Endothelial cell of umbilical vein (primary cell): Measurements from ENCODE around the gene INPP4B. TPM values are rescaled to one million over a fixed set of nuclear protein-coding genes. Genes with fewer than 3 reads are reported as not detected.

Experiments used
- BruUV-seq: library from RNA; stranded (reverse); fragments of 400-500 nt; replicated peaks from 2 replicates; lab custom pipeline; 2021; lab: Mats Ljungman, UMichigan
- CTCF ChIA-PET: fragments of 300-600, 350-600 bp; sonication (Branson Sonifier 250); formaldehyde crosslinking; loops from one replicate; lab custom pipeline; 2021; ENCODE audit warnings: antibody characterized with exemption, inconsistent platforms; lab: Charles Lee
- POLR2A ChIA-PET: fragments of 300-600, 350-600 bp; sonication (Branson Sonifier 250); formaldehyde crosslinking; loops from one replicate; lab custom pipeline; 2021; ENCODE audit warnings: antibody characterized with exemption, inconsistent platforms; lab: Charles Lee
- DNase-seq: peaks from one replicate; pipeline ENCODE4 v3.0.0-alpha.2; 2011; ENCODE audit warnings: low read depth, low spot score
- FAIRE-seq: peaks from 2 replicates; lab custom pipeline; 2011; peaks lifted over from hg19 to GRCh38; lab: Jason Lieb, UNC
- H2AFZ ChIP-seq: 2 replicates; pipeline ENCODE4 v1.6.0; 2012; ENCODE audit warnings: low read depth, low read length, control low read depth, inconsistent platforms
- H3K27ac ChIP-seq: 2 replicates; pipeline ENCODE4 v1.5.1; 2011; ENCODE audit warnings: low read depth, mild to moderate bottlenecking, control low read depth, low read length, moderate library complexity; ENCODE audit not compliant: insufficient read depth
- H3K27me3 ChIP-seq, 2 experiments: 2 replicates each; pipeline versions ENCODE4 v1.6.0 to v1.6.1; 2011; ENCODE audit warnings: low read length in 2 of 2, mixed read lengths in 1 of 2; ENCODE audit not compliant: control insufficient read depth in 2 of 2, insufficient read depth in 2 of 2
- H3K36me3 ChIP-seq, 2 experiments: 2 replicates in 1 of 2; 3 replicates in 1 of 2; pipeline ENCODE4 v1.5.1; 2011; ENCODE audit warnings: low read length in 2 of 2, mild to moderate bottlenecking in 1 of 2, moderate library complexity in 1 of 2; ENCODE audit not compliant: control insufficient read depth in 2 of 2, insufficient read depth in 2 of 2; ENCODE audit errors: extremely low read depth in 1 of 2
- H3K4me1 ChIP-seq: 3 replicates; pipeline ENCODE4 v1.5.1; 2011; ENCODE audit warnings: mild to moderate bottlenecking, low read length; ENCODE audit not compliant: control insufficient read depth, insufficient read depth; ENCODE audit errors: extremely low read depth
- H3K4me2 ChIP-seq: 2 replicates; pipeline ENCODE4 v1.6.1; 2011; ENCODE audit warnings: low read length, control low read depth, mixed read lengths; ENCODE audit not compliant: insufficient read depth
- H3K4me3 ChIP-seq, 3 experiments: fragments of 200-600 bp in 1 of 3; sonication (generic), shearing (Covaris generic) in 1 of 3; replicated peaks in 1 of 3; 2 replicates each; pipeline ENCODE4 v1.5.1; 2011 to 2016; ENCODE audit warnings: control low read depth in 3 of 3, low read length in 3 of 3, mild to moderate bottlenecking in 2 of 3, inconsistent platforms in 1 of 3, low read depth in 1 of 3, moderate library complexity in 1 of 3; ENCODE audit not compliant: insufficient read depth in 1 of 3
- H3K79me2 ChIP-seq: 2 replicates; pipeline ENCODE4 v1.6.0; 2012; ENCODE audit warnings: low read length, inconsistent platforms; ENCODE audit not compliant: control insufficient read depth, insufficient read depth
- H3K9ac ChIP-seq: replicated peaks from 2 replicates; pipeline ENCODE3; 2011; ENCODE audit warnings: low read length, control low read depth; ENCODE audit not compliant: insufficient read depth; ENCODE audit errors: extremely low read depth
- H3K9me1 ChIP-seq: replicated peaks from 3 replicates; pipeline ENCODE4 v1.6.0; 2011; ENCODE audit warnings: mild to moderate bottlenecking, low read length; ENCODE audit not compliant: control insufficient read depth, insufficient read depth; ENCODE audit errors: extremely low read depth
- H3K9me3 ChIP-seq: replicated peaks from 2 replicates; pipeline ENCODE4 v1.5.1; 2012; ENCODE audit warnings: low read length, inconsistent platforms; ENCODE audit not compliant: control insufficient read depth, insufficient read depth
- H4K20me1 ChIP-seq: replicated peaks from 2 replicates; pipeline ENCODE3; 2011; ENCODE audit warnings: mild to moderate bottlenecking, low read length; ENCODE audit not compliant: control insufficient read depth, insufficient read depth; ENCODE audit errors: extremely low read depth
- EZH2 ChIP-seq: IDR thresholded peaks from 2 replicates; pipeline ENCODE4 v1.6.1; 2012; ENCODE audit warnings: borderline replicate concordance, low read depth, mild to moderate bottlenecking, moderate library complexity, low read length, inconsistent platforms; ENCODE audit not compliant: severe bottlenecking
- FOS ChIP-seq: IDR thresholded peaks from 2 replicates; pipeline ENCODE4 v1.6.1; 2011; ENCODE audit warnings: mild to moderate bottlenecking, low read length, moderate library complexity, borderline replicate concordance; ENCODE audit not compliant: insufficient read depth
- GATA2 ChIP-seq: IDR thresholded peaks from 2 replicates; pipeline ENCODE4 v1.7.0; 2011; ENCODE audit warnings: low read depth, mild to moderate bottlenecking, moderate library complexity, mixed read lengths, low read length; ENCODE audit not compliant: insufficient read length, insufficient read depth
- POLR2A ChIP-seq: IDR thresholded peaks from 2 replicates; pipeline ENCODE4 v1.6.1; 2012; ENCODE audit warnings: low read depth, mild to moderate bottlenecking, control low read depth, low read length
- POLR2AphosphoS5 ChIP-seq: IDR thresholded peaks from 2 replicates; pipeline ENCODE4 v1.6.1; 2012; ENCODE audit warnings: low read depth, mild to moderate bottlenecking, control low read depth, low read length, moderate library complexity; ENCODE audit not compliant: insufficient read depth
- dilution Hi-C: fragments of 300-500 bp; cut with MboI; formaldehyde crosslinking; loops from one replicate; pipeline ENCODE4 v1.15.0; 2019; ENCODE audit warnings: low sequenced_read_pairs; ENCODE audit not compliant: extremely low pct_ligation_motif_present
- intact Hi-C: fragments of 100-400 bp; cut with micrococcal nuclease; formaldehyde crosslinking; loops from one replicate; pipeline ENCODE4 v1.10.0; 2022
- polyA plus RNA-seq, 4 experiments: library from polyadenylated mRNA; depleted of rRNA in 3 of 4; stranded (reverse) in 3 of 4; unstranded in 1 of 4; fragments of >200 nt; gene quantifications; 2 replicates each; pipeline versions ENCODE4 v1.2.1 to v1.2.3, GENCODE V29; 2011 to 2012; ENCODE audit warnings: missing spikeins in 1 of 4
- total RNA-seq: library from RNA; stranded (reverse); gene quantifications from 2 replicates; pipeline ENCODE4 v1.2.3, GENCODE V29; 2021
- TF ChIP-seq, protein P1 (sequence below), 2 donors: IDR thresholded peaks; 1 replicate in 1 of 2; 2 replicates in 1 of 2; pipeline ENCODE4 v1.5.1; 2011; ENCODE audit warnings: low read length in 2 of 2, mild to moderate bottlenecking in 2 of 2, moderate library complexity in 2 of 2, control low read depth in 1 of 2, inconsistent platforms in 1 of 2, low read depth in 1 of 2; ENCODE audit not compliant: insufficient read depth in 1 of 2; ENCODE audit errors: extremely low read depth in 1 of 2
- TF ChIP-seq, protein P2 (sequence below): IDR thresholded peaks from 2 replicates; pipeline ENCODE4 v1.6.1; 2011; ENCODE audit not compliant: insufficient read depth, insufficient read length

INPP4B gene
- total and polyA plus RNA-seq, 2 donors (not counting 3 experiments of a cell fraction or from before 2014, with no cell fraction given) = 0.41 to 3.1 TPM

DNA sequence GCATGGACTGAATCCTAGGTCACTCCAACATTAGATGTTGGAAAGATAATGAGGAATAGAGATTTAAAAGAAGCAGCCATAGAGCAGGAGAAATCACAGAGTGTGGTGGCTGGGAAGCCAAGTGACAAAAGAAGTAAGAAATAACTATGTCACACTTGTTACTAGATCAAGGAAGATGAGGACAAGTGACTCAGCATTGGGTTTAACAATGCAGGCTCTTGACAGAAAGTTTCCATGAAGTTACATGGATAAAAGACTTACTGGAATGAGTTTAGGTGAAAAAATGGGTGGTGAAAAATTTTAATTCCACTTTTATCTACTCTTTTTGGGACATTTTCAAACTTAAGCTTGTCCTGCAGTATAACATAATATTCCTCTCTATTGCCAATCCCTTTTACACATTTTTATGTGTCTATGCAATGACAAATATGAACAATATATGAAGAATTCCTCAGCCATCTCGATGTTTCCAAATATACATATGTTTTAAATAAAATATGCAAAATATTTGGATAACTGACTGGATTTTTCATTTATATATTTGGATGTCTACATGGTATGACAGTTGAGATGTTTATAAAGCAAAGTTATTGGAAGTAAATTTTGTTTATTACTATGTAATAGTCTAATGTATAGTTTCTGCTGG lies 747.1 kb downstream of the INPP4B start:
- dilution Hi-C loops = no loop called here

More for the DNA sequence above, 747.1 kb downstream of the INPP4B start:
- Histone ChIP-seq H3K9me1 (no peaks in the 10 kb centered on the region), H3K36me3 (no peaks in the 10 kb centered on the region), H3K4me1 (peaks cover 15% of the 10 kb centered on the region), H3K4me3 (no peak overlapping the region), H3K27ac (no peak overlapping the region), H3K9me3 (no peaks in the 10 kb centered on the region), H3K4me2 (no peak overlapping the region), H3K9ac (no peak overlapping the region), H3K27me3 (no peaks in the 10 kb centered on the region), H3K79me2 (no peaks in the 10 kb centered on the region), H2AFZ (no peak overlapping the region), H4K20me1 (no peaks in the 10 kb centered on the region)
- no TSS peak for BruUV-seq
- FAIRE-seq (no peak), DNase-seq (peak; percentile 17)
- CTCF ChIA-PET = no interaction called here
- intact Hi-C loops = loop anchor here (5.0 to 10.0 kb wide), 2 partner anchors 464 to 752 kb away; partner anchors contain the start of gene IL15
- TF ChIP-seq POLR2A (no peak), POLR2AphosphoS5 (no peak), FOS (peak; percentile 20), GATA2 (no peak), EZH2 (no peak)
- TF ChIP-seq, protein P1, sequence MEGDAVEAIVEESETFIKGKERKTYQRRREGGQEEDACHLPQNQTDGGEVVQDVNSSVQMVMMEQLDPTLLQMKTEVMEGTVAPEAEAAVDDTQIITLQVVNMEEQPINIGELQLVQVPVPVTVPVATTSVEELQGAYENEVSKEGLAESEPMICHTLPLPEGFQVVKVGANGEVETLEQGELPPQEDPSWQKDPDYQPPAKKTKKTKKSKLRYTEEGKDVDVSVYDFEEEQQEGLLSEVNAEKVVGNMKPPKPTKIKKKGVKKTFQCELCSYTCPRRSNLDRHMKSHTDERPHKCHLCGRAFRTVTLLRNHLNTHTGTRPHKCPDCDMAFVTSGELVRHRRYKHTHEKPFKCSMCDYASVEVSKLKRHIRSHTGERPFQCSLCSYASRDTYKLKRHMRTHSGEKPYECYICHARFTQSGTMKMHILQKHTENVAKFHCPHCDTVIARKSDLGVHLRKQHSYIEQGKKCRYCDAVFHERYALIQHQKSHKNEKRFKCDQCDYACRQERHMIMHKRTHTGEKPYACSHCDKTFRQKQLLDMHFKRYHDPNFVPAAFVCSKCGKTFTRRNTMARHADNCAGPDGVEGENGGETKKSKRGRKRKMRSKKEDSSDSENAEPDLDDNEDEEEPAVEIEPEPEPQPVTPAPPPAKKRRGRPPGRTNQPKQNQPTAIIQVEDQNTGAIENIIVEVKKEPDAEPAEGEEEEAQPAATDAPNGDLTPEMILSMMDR (IDR thresholded peaks at IDR 0.05; ENCODE audit: extremely low read depth in 1 of 2, insufficient read depth in 1 of 2, low read depth in 1 of 2, low read length in 2 of 2) = no peak
- TF ChIP-seq, protein P2, sequence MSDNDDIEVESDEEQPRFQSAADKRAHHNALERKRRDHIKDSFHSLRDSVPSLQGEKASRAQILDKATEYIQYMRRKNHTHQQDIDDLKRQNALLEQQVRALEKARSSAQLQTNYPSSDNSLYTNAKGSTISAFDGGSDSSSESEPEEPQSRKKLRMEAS = no peak
- POLR2A ChIA-PET = no interaction called here
